ENCODE data around the gene ELK1.

- no peak for TF ChIP-seq REST (IDR thresholded peaks at IDR 0.05; ENCODE audit: insufficient read depth in 1 of 2, low read depth in 2 of 2, low read length in 2 of 2)
- no peak for TF ChIP-seq POLR2AphosphoS5 (IDR thresholded peaks at IDR 0.05; ENCODE audit: low read depth, low read length)
- TF ChIP-seq SIN3A (IDR thresholded peaks at IDR 0.05; ENCODE audit: borderline replicate concordance, insufficient read depth, low read length), result no peak
- no peak for TF ChIP-seq FOXP2 (optimal IDR thresholded peaks at IDR 0.05; ENCODE audit: borderline replicate concordance, extremely low read depth, extremely low read length, insufficient read depth)
- no peak for TF ChIP-seq TAF1 (IDR thresholded peaks at IDR 0.05; ENCODE audit: borderline replicate concordance, insufficient read depth, low read length)
Observed at GRCh38 chrX:47633689-47634590, 16.4 kb downstream of the ELK1 start.
